H1 (cell line): ENCODE data around the gene RNF133. TPM values are rescaled to one million over a fixed set of nuclear protein-coding genes. Genes with fewer than 3 reads are reported as not detected.

Source experiments
- ASH2L ChIP-seq: fragments of 200-600, 300-600 bp; sonication (generic); IDR thresholded peaks from one replicate; pipeline ENCODE4 v1.7.1; 2017; ENCODE audit warnings: low read length
- E2F6 ChIP-seq: IDR thresholded peaks from 2 replicates; pipeline ENCODE4 v1.6.1; 2012; ENCODE audit warnings: inconsistent platforms
- FOSL1 ChIP-seq: IDR thresholded peaks from 2 replicates; pipeline ENCODE4 v1.6.1; 2011; ENCODE audit warnings: mild to moderate bottlenecking, low read depth, low read length, moderate library complexity; ENCODE audit not compliant: insufficient read depth
- NANOG ChIP-seq: IDR thresholded peaks from 2 replicates; pipeline ENCODE4 v1.6.1; 2011; ENCODE audit warnings: low read length, low read depth, mild to moderate bottlenecking, inconsistent platforms; ENCODE audit not compliant: insufficient read depth, poor library complexity, severe bottlenecking
- RFX5 ChIP-seq: IDR thresholded peaks from 2 replicates; pipeline ENCODE4 v1.6.1; 2011; ENCODE audit warnings: low read depth, low read length, improper control_type of control experiment, borderline replicate concordance
- RNF2 ChIP-seq: fragments of 200-900, 300-1000 bp; sonication (generic); IDR thresholded peaks from 2 replicates; pipeline ENCODE4 v1.7.1; 2016; ENCODE audit warnings: borderline replicate concordance, low read depth, mild to moderate bottlenecking, antibody characterized with exemption, low read length; ENCODE audit not compliant: poor library complexity, severe bottlenecking; ENCODE audit errors: missing control alignments
- SIN3A ChIP-seq, 2 experiments: IDR thresholded peaks in 1 of 2; conservative IDR thresholded peaks in 1 of 2; 2 replicates each; pipeline ENCODE4 v1.6.1; 2011 to 2012; ENCODE audit warnings: low read length in 2 of 2, improper control_type of control experiment in 1 of 2, low read depth in 1 of 2, mild to moderate bottlenecking in 1 of 2
- SUZ12 ChIP-seq: fragments of 200-600 bp; sonication (generic); IDR thresholded peaks from 2 replicates; pipeline ENCODE4 v1.6.1; 2012; ENCODE audit warnings: mild to moderate bottlenecking, inconsistent platforms, low read length, moderate library complexity, mixed read lengths
- TEAD4 ChIP-seq: IDR thresholded peaks from 2 replicates; pipeline ENCODE4 v1.6.1; 2012; ENCODE audit warnings: low read depth, low read length, inconsistent platforms, mixed read lengths
- polyA plus RNA-seq, 7 experiments: library from polyadenylated mRNA; depleted of rRNA in 3 of 7; stranded (reverse) in 5 of 7; unstranded in 2 of 7; fragments of >200 nt in 5 of 7; fragments of 200-250 nt in 2 of 7; gene quantifications; 1 replicate in 5 of 7; 2 replicates in 1 of 7; 4 replicates in 1 of 7; pipeline versions ENCODE4 v1.2.1 to v1.2.3, GENCODE V29; 2011 to 2013; ENCODE audit warnings: missing spikeins in 2 of 7, mixed read lengths in 2 of 7
- total RNA-seq: library from RNA; stranded (reverse); fragmentation: NEBNext Ultra II Directional; extraction: Animal tissue kit (Norgen Biotek cat#: 25700); gene quantifications from 2 replicates; pipeline ENCODE4 v1.2.1, GENCODE V29; 2021

Gene RNF133
- total and polyA plus RNA-seq, 2 of the 8 experiments (the other 6 are each of a cell fraction or from before 2014, with no cell fraction given) = 0.09 to 0.39 TPM

GRCh38 chr7:122686360-122686878 lies 12.5 kb downstream of the RNF133 start (continued):
- TF ChIP-seq NANOG (no peak), ASH2L (peak; percentile 54), E2F6 (peak; percentile 37; the same call in 1 of the 2 replicates), RFX5 (no peak), RNF2 (no peak), SUZ12 (no peak), FOSL1 (no peak), TEAD4 (peak; percentile 71; the same call in 1 of the 2 replicates), SIN3A (conservative IDR thresholded peaks at IDR 0.05 in 1 of 2, IDR thresholded peaks at IDR 0.05 in 1 of 2; ENCODE audit: low read depth in 1 of 2, low read length in 2 of 2) (no peak)
